ENCODE measurements around the gene CTSK.
"Not testable (repeated sequence)": the region's sequence is repeated elsewhere in the genome, so short reads cannot be mapped to it uniquely, and the experiment has no call there.

CTSK gene

GRCh38 chr1:150804671-150805070 lies 3.4 kb downstream of the CTSK start:
- no peak for DNase-seq

GRCh38 chr1:150799089-150799488 lies 9.0 kb downstream of the CTSK start:
- DNase-seq, result no peak

GRCh38 chr1:150798525-150798924 lies 9.5 kb downstream of the CTSK start:
- no peak for DNase-seq

GRCh38 chr1:150796374-150796773 lies 11.7 kb downstream of the CTSK start:
- no peak for DNase-seq

- DNase-seq, result not testable (repeated sequence)
These were observed 14.3 kb downstream of the CTSK start for GRCh38 chr1:150793778-150794177.

- DNase-seq, result no peak
These were observed 14.8 kb downstream of the CTSK start for GRCh38 chr1:150793221-150793620.

GRCh38 chr1:150791585-150791984 lies 16.5 kb downstream of the CTSK start:
- no peak for DNase-seq

GRCh38 chr1:150789396-150789795 lies 18.7 kb downstream of the CTSK start:
- no peak for DNase-seq

GRCh38 chr1:150788946-150789345 lies 19.1 kb downstream of the CTSK start:
- no peak for DNase-seq

GRCh38 chr1:150787455-150787854 lies 20.6 kb downstream of the CTSK start:
- DNase-seq, result no peak

GRCh38 chr1:150780510-150780909 lies 27.6 kb downstream of the CTSK start:
- no peak for DNase-seq

GRCh38 chr1:150778409-150778808 lies 29.7 kb downstream of the CTSK start:
- no peak for DNase-seq

- no peak for DNase-seq
These were observed 30.5 kb downstream of the CTSK start for GRCh38 chr1:150777544-150777943.

- DNase-seq, result not testable (repeated sequence)
These were observed 32.0 kb downstream of the CTSK start for GRCh38 chr1:150775931-150776505.

- no peak for DNase-seq
These were observed 32.8 kb downstream of the CTSK start for GRCh38 chr1:150775276-150775675.

GRCh38 chr1:150772326-150772725 lies 35.7 kb downstream of the CTSK start:
- no peak for DNase-seq

- not testable (repeated sequence) for DNase-seq
These were observed 40.4 kb downstream of the CTSK start for GRCh38 chr1:150767704-150768103.

- not testable (repeated sequence) for DNase-seq
These were observed 42.1 kb downstream of the CTSK start for GRCh38 chr1:150765977-150766301.

GRCh38 chr1:150765296-150765976 lies 42.6 kb downstream of the CTSK start, which contains the start of gene CTSS:
Gene CTSS (minus strand): TSS chr1:150765778. CDS start chr1:150764763, 1,015 bp downstream.
- DNase-seq, result no peak

GRCh38 chr1:150764617-150765101 lies 43.4 kb downstream of the CTSK start:
- no peak for DNase-seq

- DNase-seq, result no peak
These were observed 45.0 kb downstream of the CTSK start for GRCh38 chr1:150763018-150763417.

- no peak for DNase-seq
These were observed 45.5 kb downstream of the CTSK start for GRCh38 chr1:150762552-150762951.

- no peak for DNase-seq
These were observed 46.3 kb downstream of the CTSK start for GRCh38 chr1:150761801-150762200.

GRCh38 chr1:150760013-150760412 lies 48.0 kb downstream of the CTSK start:
- DNase-seq, result no peak

- no peak for DNase-seq
These were observed 54.6 kb downstream of the CTSK start for GRCh38 chr1:150753416-150753815.
